Neural cell (in vitro differentiated cells): ENCODE data around the gene DNAJC21.

Source experiments
- MXI1 ChIP-seq: fragments of 450-650 bp; conservative IDR thresholded peaks from 2 replicates; pipeline ENCODE4 v1.6.1; 2014; ENCODE audit warnings: antibody characterized with exemption, mild to moderate bottlenecking; ENCODE audit not compliant: poor library complexity, severe bottlenecking
- TF ChIP-seq, protein P1 (sequence below): fragments of 450-650 bp; IDR thresholded peaks from 2 replicates; pipeline ENCODE4 v1.5.1; 2014; ENCODE audit warnings: antibody characterized with exemption, mild to moderate bottlenecking, moderate library complexity; ENCODE audit not compliant: poor library complexity, severe bottlenecking

GRCh38 chr5:35004200-35004599, 74.8 kb downstream of the DNAJC21 start:
- no peak for TF ChIP-seq MXI1
- TF ChIP-seq, protein P1, sequence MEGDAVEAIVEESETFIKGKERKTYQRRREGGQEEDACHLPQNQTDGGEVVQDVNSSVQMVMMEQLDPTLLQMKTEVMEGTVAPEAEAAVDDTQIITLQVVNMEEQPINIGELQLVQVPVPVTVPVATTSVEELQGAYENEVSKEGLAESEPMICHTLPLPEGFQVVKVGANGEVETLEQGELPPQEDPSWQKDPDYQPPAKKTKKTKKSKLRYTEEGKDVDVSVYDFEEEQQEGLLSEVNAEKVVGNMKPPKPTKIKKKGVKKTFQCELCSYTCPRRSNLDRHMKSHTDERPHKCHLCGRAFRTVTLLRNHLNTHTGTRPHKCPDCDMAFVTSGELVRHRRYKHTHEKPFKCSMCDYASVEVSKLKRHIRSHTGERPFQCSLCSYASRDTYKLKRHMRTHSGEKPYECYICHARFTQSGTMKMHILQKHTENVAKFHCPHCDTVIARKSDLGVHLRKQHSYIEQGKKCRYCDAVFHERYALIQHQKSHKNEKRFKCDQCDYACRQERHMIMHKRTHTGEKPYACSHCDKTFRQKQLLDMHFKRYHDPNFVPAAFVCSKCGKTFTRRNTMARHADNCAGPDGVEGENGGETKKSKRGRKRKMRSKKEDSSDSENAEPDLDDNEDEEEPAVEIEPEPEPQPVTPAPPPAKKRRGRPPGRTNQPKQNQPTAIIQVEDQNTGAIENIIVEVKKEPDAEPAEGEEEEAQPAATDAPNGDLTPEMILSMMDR = no peak
